Immature natural killer cell (primary cell): ENCODE measurements around the gene LGI4. TPM values are rescaled to one million over a fixed set of nuclear protein-coding genes. Genes with fewer than 3 reads are reported as not detected.
A peak's percentile ranks its signal among the peaks of the same experiment; 100 is the strongest.

Experiments
- DNase-seq, 3 donors: peaks; one replicate each; pipeline ENCODE4 v3.0.0; 2022; ENCODE audit warnings: mixed read lengths in 1 of 3
- H3K27ac Mint-ChIP-seq, 6 donors: one replicate each; pipeline ENCODE4 v1.8.0; 2020; ENCODE audit warnings: mixed read lengths in 6 of 6, mild to moderate bottlenecking in 5 of 6, inconsistent platforms in 4 of 6, moderate library complexity in 3 of 6
- H3K27me3 Mint-ChIP-seq, 3 donors: one replicate each; pipeline ENCODE4 v1.8.0; 2020 to 2021; ENCODE audit warnings: low read depth in 3 of 3, mild to moderate bottlenecking in 3 of 3, mixed read lengths in 3 of 3, moderate library complexity in 3 of 3, inconsistent platforms in 1 of 3
- H3K36me3 Mint-ChIP-seq, 3 donors: one replicate each; pipeline ENCODE4 v1.8.0; 2020; ENCODE audit warnings: mixed read lengths in 3 of 3, inconsistent platforms in 2 of 3, mild to moderate bottlenecking in 2 of 3
- H3K4me1 Mint-ChIP-seq, 2 donors: one replicate each; pipeline ENCODE4 v1.8.0; 2020; ENCODE audit warnings: inconsistent platforms in 2 of 2, mild to moderate bottlenecking in 2 of 2, mixed read lengths in 2 of 2, moderate library complexity in 1 of 2
- H3K4me3 Mint-ChIP-seq, 5 donors: one replicate each; pipeline ENCODE4 v1.8.0; 2020; ENCODE audit warnings: mild to moderate bottlenecking in 5 of 5, mixed read lengths in 5 of 5, inconsistent platforms in 3 of 5, moderate library complexity in 3 of 5
- H3K9me3 Mint-ChIP-seq, 6 donors: one replicate each; pipeline ENCODE4 v1.8.0; 2020; ENCODE audit warnings: mild to moderate bottlenecking in 6 of 6, mixed read lengths in 6 of 6, inconsistent platforms in 4 of 6, moderate library complexity in 3 of 6
- polyA plus RNA-seq, 3 donors: library from polyadenylated mRNA; unstranded; fragments of 300-500 nt; fragmentation: Illumina TruSeq; gene quantifications; one replicate each; pipeline ENCODE4 v1.2.3, GENCODE V29; 2021

The LGI4 gene
- polyA plus RNA-seq = not detected

- H3K27ac Mint-ChIP-seq = no peak within 1 kb of the TSS
- H3K4me3 Mint-ChIP-seq = no peak within 1 kb of the TSS
Observed at GRCh38 chr19:35134601-35135242, at the start of gene LGI4. LGI4 (minus strand) TSS chr19:35135059; CDS start chr19:35134680, 379 bp downstream.

DNA sequence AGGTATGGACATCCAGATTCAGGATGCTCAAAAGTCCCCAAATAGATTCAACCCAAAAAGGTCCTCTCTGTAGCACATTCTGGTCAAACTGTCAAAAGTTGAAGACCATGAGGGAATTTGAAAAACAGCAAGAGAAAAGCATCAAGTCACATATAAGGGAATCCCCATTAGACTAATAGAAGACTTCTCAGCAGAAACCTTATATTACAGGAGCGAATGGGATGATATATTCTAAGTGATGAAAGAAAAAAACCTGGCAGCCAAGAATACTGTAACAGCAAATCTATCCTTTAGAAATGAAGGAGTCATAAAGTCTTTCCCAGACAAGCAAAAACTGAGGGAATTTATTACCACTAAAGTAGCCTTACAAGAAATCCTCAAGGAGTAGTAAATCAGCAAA is 49.4 kb upstream of the LGI4 start:
- no peak overlapping the region for H3K4me3 Mint-ChIP-seq

More at GRCh38 chr19:35134601-35135242, at the start of gene LGI4:
- no peaks in the 10 kb centered on the region for H3K9me3 Mint-ChIP-seq
- DNase-seq = no peak
- peaks cover 0 to 8% of the 10 kb centered on the region in 2 donors for H3K4me1 Mint-ChIP-seq
- H3K36me3 Mint-ChIP-seq = peaks cover 0 to 4% (median 0%) of the 10 kb centered on the region in 3 donors
- peaks cover 2 to 5% (median 4%) of the 10 kb centered on the region in 3 donors for H3K27me3 Mint-ChIP-seq

DNA sequence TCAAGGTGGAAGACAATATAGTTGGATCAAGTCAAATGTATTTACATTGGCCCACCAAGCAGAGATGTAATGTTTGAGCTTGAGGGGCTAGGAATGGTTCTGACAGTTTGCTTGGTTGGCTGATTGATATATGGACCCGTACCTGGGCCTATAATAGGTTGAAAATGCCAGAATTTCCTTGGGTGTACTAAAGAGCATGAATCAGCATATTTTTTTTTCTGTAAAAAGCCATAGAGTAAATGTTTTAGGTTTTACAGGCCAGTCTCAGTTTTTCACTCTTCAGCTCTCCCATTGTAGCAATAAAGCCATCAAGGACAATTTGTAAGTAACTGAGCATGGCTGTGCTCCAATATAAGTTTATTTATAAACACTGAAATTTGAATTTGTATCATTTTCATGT is 46.5 kb upstream of the LGI4 start:
- Mint-ChIP-seq H3K27me3 (peaks cover 2 to 4% (median 2%) of the 10 kb centered on the region in 3 donors), H3K27ac (no peak overlapping the region), H3K9me3 (no peaks in the 10 kb centered on the region), H3K4me3 (no peak overlapping the region), H3K4me1 (no peaks in the 10 kb centered on the region), H3K36me3 (peaks cover 0 to 4% (median 0%) of the 10 kb centered on the region in 3 donors)
- DNase-seq = no peak

More for the DNA sequence above, 49.4 kb upstream of the LGI4 start:
- Mint-ChIP-seq H3K4me1 (no peaks in the 10 kb centered on the region), H3K9me3 (no peaks in the 10 kb centered on the region), H3K36me3 (peaks cover 0 to 4% (median 0%) of the 10 kb centered on the region in 3 donors), H3K27me3 (peaks cover 0 to 2% (median 1%) of the 10 kb centered on the region in 3 donors), H3K27ac (no peak overlapping the region)
- no peak for DNase-seq

GRCh38 chr19:35179830-35180229 is 45.0 kb upstream of the LGI4 start:
- H3K4me1 Mint-ChIP-seq = peaks cover 0 to 2% of the 10 kb centered on the region in 2 donors
- no peak overlapping the region for H3K27ac Mint-ChIP-seq
- peaks cover 0 to 7% (median 0%) of the 10 kb centered on the region in 3 donors for H3K36me3 Mint-ChIP-seq
- peak overlapping the region in 1 of 5 donors; percentile 1 for H3K4me3 Mint-ChIP-seq
- DNase-seq = no peak
- no peaks in the 10 kb centered on the region for H3K9me3 Mint-ChIP-seq
- H3K27me3 Mint-ChIP-seq = peaks cover 2 to 4% (median 3%) of the 10 kb centered on the region in 3 donors

- Mint-ChIP-seq H3K27ac (peak overlapping the region in 2 of 6 donors; percentile 35 to 77), H3K4me3 (no peak overlapping the region), H3K9me3 (no peaks in the 10 kb centered on the region), H3K27me3 (peaks cover 2 to 4% (median 3%) of the 10 kb centered on the region in 3 donors), H3K36me3 (peaks cover 0 to 4% (median 0%) of the 10 kb centered on the region in 3 donors), H3K4me1 (peaks cover 0 to 4% of the 10 kb centered on the region in 2 donors)
- no peak for DNase-seq
Observed at GRCh38 chr19:35178701-35179100, 43.8 kb upstream of the LGI4 start.

- Mint-ChIP-seq H3K27me3 (peaks cover 2 to 4% (median 3%) of the 10 kb centered on the region in 3 donors), H3K36me3 (peaks cover 0 to 4% (median 0%) of the 10 kb centered on the region in 3 donors), H3K4me3 (no peak overlapping the region), H3K27ac (peak overlapping the region in 1 of 6 donors; percentile 20), H3K9me3 (no peaks in the 10 kb centered on the region), H3K4me1 (peaks cover under 1 to 11% of the 10 kb centered on the region in 2 donors)
- no peak for DNase-seq
Observed at GRCh38 chr19:35177377-35178274, 42.8 kb upstream of the LGI4 start.

- DNase-seq = no peak
- Mint-ChIP-seq H3K9me3 (no peaks in the 10 kb centered on the region), H3K4me1 (peaks cover 14 to 25% of the 10 kb centered on the region in 2 donors), H3K27ac (peak overlapping the region in 2 of 6 donors; percentile 11 to 66), H3K4me3 (no peak overlapping the region), H3K27me3 (peaks cover 2 to 4% (median 3%) of the 10 kb centered on the region in 3 donors), H3K36me3 (peaks cover 0 to 4% (median 0%) of the 10 kb centered on the region in 3 donors)
Observed at GRCh38 chr19:35176181-35176570, 41.3 kb upstream of the LGI4 start.

DNA sequence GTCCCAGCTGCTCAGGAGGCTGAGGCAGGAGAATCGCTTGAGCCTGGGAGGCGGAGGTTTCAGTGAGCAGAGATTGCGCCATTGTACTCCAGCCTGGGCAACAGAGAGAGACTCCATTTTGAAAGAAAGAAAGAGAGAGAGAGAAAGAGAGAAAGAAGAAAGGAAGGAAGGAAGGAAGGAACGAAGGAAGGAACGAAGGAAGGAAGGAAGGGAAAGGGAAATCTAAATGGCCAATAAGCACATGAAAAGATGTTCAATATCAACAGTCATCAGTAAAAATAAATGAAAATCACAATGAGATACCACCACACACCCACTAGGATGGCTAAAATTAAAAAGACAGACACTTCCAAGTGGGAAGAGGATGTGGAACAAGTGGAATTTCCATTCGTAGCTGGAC is 39.4 kb upstream of the LGI4 start:
- no peak overlapping the region for H3K4me3 Mint-ChIP-seq
- peaks cover 0 to 5% (median under 1%) of the 10 kb centered on the region in 3 donors for H3K36me3 Mint-ChIP-seq
- peak overlapping the region in 3 of 6 donors; percentile 43 to 75 (median 67) for H3K27ac Mint-ChIP-seq
- peaks cover 2 to 4% (median 2%) of the 10 kb centered on the region in 3 donors for H3K27me3 Mint-ChIP-seq
- DNase-seq = no peak
- H3K4me1 Mint-ChIP-seq = peaks cover 14 to 27% of the 10 kb centered on the region in 2 donors
- no peaks in the 10 kb centered on the region for H3K9me3 Mint-ChIP-seq

- Mint-ChIP-seq H3K4me3 (peak overlapping the region; percentile 55 to 77 (median 66)), H3K4me1 (peaks cover 30 to 34% of the 10 kb centered on the region in 2 donors)
Observed at GRCh38 chr19:35171730-35172129, 36.9 kb upstream of the LGI4 start.

DNA sequence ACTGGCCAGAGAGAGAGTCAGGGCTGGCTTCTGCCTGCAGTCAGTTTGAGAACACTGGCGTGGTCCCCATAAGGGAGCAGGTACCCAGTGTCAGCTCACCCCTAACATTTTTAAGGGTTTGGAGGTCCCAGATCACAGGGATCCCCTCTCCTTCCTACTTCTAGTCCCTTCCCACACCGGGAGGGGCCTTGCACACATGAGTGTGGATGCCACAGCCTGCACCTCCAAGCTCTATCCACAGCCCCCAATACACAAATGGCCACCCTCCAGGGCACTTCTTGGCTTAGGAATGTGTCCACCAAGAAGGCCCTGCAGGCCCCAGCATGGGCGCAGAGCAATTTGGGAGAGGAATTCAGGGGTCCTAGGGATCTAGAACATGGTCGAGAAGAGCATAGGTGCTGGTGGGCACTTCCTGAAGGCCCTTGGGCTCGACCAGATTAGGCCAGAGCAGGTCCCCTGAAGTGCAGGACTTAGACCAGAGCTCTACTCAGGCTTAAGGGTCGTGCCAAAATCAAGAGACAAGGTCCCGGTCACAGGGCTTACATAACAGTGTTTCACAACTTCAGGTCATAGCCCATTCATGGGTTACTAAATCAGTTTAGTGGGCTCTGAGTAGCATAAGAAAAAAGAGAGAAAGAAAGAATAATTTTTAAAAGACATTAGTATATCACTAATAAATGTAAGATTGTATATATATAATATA is 35.7 kb upstream of the LGI4 start:
- Mint-ChIP-seq H3K27ac (peak overlapping the region in 5 of 6 donors; percentile 2 to 84 (median 69)), H3K36me3 (peaks cover 17 to 29% (median 17%) of the 10 kb centered on the region in 3 donors), H3K27me3 (peaks cover 1 to 2% (median 2%) of the 10 kb centered on the region in 3 donors), H3K9me3 (no peaks in the 10 kb centered on the region), H3K4me3 (no peak overlapping the region), H3K4me1 (peaks cover 35 to 45% of the 10 kb centered on the region in 2 donors)
- no peak for DNase-seq

More at GRCh38 chr19:35171730-35172129, 36.9 kb upstream of the LGI4 start:
- Mint-ChIP-seq H3K9me3 (no peaks in the 10 kb centered on the region), H3K27ac (peak overlapping the region; percentile 73 to 94 (median 93)), H3K27me3 (peaks cover 1 to 2% (median 2%) of the 10 kb centered on the region in 3 donors), H3K36me3 (peaks cover 5 to 17% (median 6%) of the 10 kb centered on the region in 3 donors)
- peak; percentile 15 to 35 (median 19) for DNase-seq

- Mint-ChIP-seq H3K27me3 (peaks cover 0 to 2% (median 0%) of the 10 kb centered on the region in 3 donors), H3K9me3 (no peaks in the 10 kb centered on the region), H3K4me3 (no peak overlapping the region), H3K4me1 (peaks cover 39 to 44% of the 10 kb centered on the region in 2 donors), H3K27ac (peak overlapping the region; percentile 51 to 95 (median 80)), H3K36me3 (peaks cover 23 to 35% (median 27%) of the 10 kb centered on the region in 3 donors)
- no peak for DNase-seq
Observed at GRCh38 chr19:35169221-35169995, 34.5 kb upstream of the LGI4 start.

GRCh38 chr19:35168196-35168595 is 33.3 kb upstream of the LGI4 start:
- no peak overlapping the region for H3K4me3 Mint-ChIP-seq
- H3K27me3 Mint-ChIP-seq = peaks cover 0 to 2% (median 0%) of the 10 kb centered on the region in 3 donors
- peaks cover 42 to 47% of the 10 kb centered on the region in 2 donors for H3K4me1 Mint-ChIP-seq
- H3K9me3 Mint-ChIP-seq = no peaks in the 10 kb centered on the region
- DNase-seq = no peak
- peak overlapping the region; percentile 76 to 93 (median 85) for H3K27ac Mint-ChIP-seq
- peaks cover 32 to 47% (median 34%) of the 10 kb centered on the region in 3 donors for H3K36me3 Mint-ChIP-seq
